ENCODE data around the gene SLC25A39. TPM values are rescaled to one million over a fixed set of nuclear protein-coding genes. Genes with fewer than 3 reads are reported as not detected.

The SLC25A39 gene
- total and polyA plus RNA-seq, 2 of the 13 experiments (the other 11 are each of a cell fraction or from before 2014, with no cell fraction given): 144 to 151 TPM

GRCh38 chr17:44280392-44280937 lies 44.2 kb downstream of the SLC25A39 start:
- ChIA-PET CTCF (ENCODE audit: low intra/inter-chr PET ratio, low total read pairs) (no interaction called here), POLR2A (interaction anchor here (0.6 to 1.9 kb wide), 14 partner anchors 13 to 80 kb away, joined by 3 to 13 read pairs (median 4); partner anchors contain the start of genes GRN, RUNDC3A, SLC25A39 and UBTF)
- TF ChIP-seq, protein P1, sequence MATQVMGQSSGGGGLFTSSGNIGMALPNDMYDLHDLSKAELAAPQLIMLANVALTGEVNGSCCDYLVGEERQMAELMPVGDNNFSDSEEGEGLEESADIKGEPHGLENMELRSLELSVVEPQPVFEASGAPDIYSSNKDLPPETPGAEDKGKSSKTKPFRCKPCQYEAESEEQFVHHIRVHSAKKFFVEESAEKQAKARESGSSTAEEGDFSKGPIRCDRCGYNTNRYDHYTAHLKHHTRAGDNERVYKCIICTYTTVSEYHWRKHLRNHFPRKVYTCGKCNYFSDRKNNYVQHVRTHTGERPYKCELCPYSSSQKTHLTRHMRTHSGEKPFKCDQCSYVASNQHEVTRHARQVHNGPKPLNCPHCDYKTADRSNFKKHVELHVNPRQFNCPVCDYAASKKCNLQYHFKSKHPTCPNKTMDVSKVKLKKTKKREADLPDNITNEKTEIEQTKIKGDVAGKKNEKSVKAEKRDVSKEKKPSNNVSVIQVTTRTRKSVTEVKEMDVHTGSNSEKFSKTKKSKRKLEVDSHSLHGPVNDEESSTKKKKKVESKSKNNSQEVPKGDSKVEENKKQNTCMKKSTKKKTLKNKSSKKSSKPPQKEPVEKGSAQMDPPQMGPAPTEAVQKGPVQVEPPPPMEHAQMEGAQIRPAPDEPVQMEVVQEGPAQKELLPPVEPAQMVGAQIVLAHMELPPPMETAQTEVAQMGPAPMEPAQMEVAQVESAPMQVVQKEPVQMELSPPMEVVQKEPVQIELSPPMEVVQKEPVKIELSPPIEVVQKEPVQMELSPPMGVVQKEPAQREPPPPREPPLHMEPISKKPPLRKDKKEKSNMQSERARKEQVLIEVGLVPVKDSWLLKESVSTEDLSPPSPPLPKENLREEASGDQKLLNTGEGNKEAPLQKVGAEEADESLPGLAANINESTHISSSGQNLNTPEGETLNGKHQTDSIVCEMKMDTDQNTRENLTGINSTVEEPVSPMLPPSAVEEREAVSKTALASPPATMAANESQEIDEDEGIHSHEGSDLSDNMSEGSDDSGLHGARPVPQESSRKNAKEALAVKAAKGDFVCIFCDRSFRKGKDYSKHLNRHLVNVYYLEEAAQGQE (IDR thresholded peaks at IDR 0.05; ENCODE audit: borderline replicate concordance in 1 of 2, low read depth in 1 of 2, low read length in 2 of 2): no peak
- TF ChIP-seq ZNF546 (CRISPR knock-in tag; conservative IDR thresholded peaks at IDR 0.05) (0 out of 2 replicates have a peak, but pooled peaks have one; percentile 26), NR2C2 (CRISPR knock-in tag; IDR thresholded peaks at IDR 0.05; ENCODE audit: borderline replicate concordance) (0 out of 2 replicates have a peak, but pooled peaks have one; percentile 30), KDM3A (CRISPR knock-in tag; IDR thresholded peaks at IDR 0.05; ENCODE audit: low read depth) (peak; percentile 9; the same call in 1 of the 2 replicates), KDM2A (CRISPR knock-in tag; IDR thresholded peaks at IDR 0.05; ENCODE audit: borderline replicate concordance, low read depth) (0 out of 2 replicates have a peak, but pooled peaks have one; percentile 2), IRF9 (CRISPR knock-in tag; IDR thresholded peaks at IDR 0.05; ENCODE audit: borderline replicate concordance) (no peak), TBX3 (IDR thresholded peaks at IDR 0.05; ENCODE audit: borderline replicate concordance) (0 out of 2 replicates have a peak, but pooled peaks have one; percentile 34), ZNF576 (CRISPR knock-in tag; IDR thresholded peaks at IDR 0.05) (peak; percentile 26; the same call in 1 of the 2 replicates), ZFY (CRISPR knock-in tag; IDR thresholded peaks at IDR 0.05) (peak; percentile 1; the same call in 1 of the 2 replicates), ZNF644 (CRISPR knock-in tag; IDR thresholded peaks at IDR 0.05; ENCODE audit: low read depth) (no peak), TEAD3 (CRISPR knock-in tag; optimal IDR thresholded peaks at IDR 0.05; ENCODE audit: borderline replicate concordance) (peak; percentile 22), IKZF5 (CRISPR knock-in tag; IDR thresholded peaks at IDR 0.05) (0 out of 2 replicates have a peak, but pooled peaks have one; percentile 9), ZNF724P (CRISPR knock-in tag; IDR thresholded peaks at IDR 0.05; ENCODE audit: borderline replicate concordance) (0 out of 2 replicates have a peak, but pooled peaks have one; percentile 8), SNAPC5 (CRISPR knock-in tag; IDR thresholded peaks at IDR 0.05; ENCODE audit: borderline replicate concordance) (no peak), ZNF510 (CRISPR knock-in tag; IDR thresholded peaks at IDR 0.05; ENCODE audit: low read depth) (no peak), ZMYM2 (CRISPR knock-in tag; IDR thresholded peaks at IDR 0.05) (peak; percentile 6; the same call in 1 of the 2 replicates)
- TF ChIP-seq, protein P2, sequence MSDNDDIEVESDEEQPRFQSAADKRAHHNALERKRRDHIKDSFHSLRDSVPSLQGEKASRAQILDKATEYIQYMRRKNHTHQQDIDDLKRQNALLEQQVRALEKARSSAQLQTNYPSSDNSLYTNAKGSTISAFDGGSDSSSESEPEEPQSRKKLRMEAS (IDR thresholded peaks at IDR 0.05): 0 out of 2 replicates have a peak, but pooled peaks have one; percentile 2

More at GRCh38 chr17:44280392-44280937, 44.2 kb downstream of the SLC25A39 start:
- intact Hi-C loops (cut with micrococcal nuclease; ENCODE audit: unreplicated experiment) (no loop called here), in situ Hi-C loops (cut with HindIII; ENCODE audit: extremely low pct_ligation_motif_present, low pct_unique_long_range_greater_than_20kb) (no loop called here)
- Histone ChIP-seq H3K4me3 (replicated peaks in 1 of 3; ENCODE audit: insufficient read depth in 1 of 3, low read depth in 2 of 3, low read length in 3 of 3) (peak overlapping the region; percentile 8 to 69 (median 41); a peak in 4 of 6 replicates), H2AFZ (ENCODE audit: low read length) (no peak overlapping the region), H3K9me3 (ENCODE audit: low read length) (no peaks in the 10 kb centered on the region), H3K36me3 (replicated peaks in 1 of 2; ENCODE audit: control insufficient read depth in 1 of 2, insufficient read depth in 2 of 2, low read length in 2 of 2) (no peaks in the 10 kb centered on the region), H3K4me2 (ENCODE audit: low read depth, low read length) (peak overlapping the region; percentile 78), H3K79me2 (ENCODE audit: insufficient read depth, low read length) (no peaks in the 10 kb centered on the region), H3K4me1 (ENCODE audit: insufficient read depth, low read length) (peaks cover 18% of the 10 kb centered on the region), H3K27me3 (ENCODE audit: control insufficient read depth in 1 of 2, insufficient read depth in 2 of 2, low read length in 2 of 2) (peaks cover 0 to 23% of the 10 kb centered on the region in 2 experiments; a peak in 4 of 5 replicates), H3K9ac (ENCODE audit: insufficient read depth, low read depth, low read length) (peak overlapping the region; percentile 46; the same call in 1 of the 2 replicates), H3K27ac (ENCODE audit: extremely low read length, insufficient read depth, low read length) (no peak overlapping the region), H4K20me1 (ENCODE audit: insufficient read depth, low read length) (no peaks in the 10 kb centered on the region)
- DNase-seq (ENCODE audit: low spot score): no peak
- FAIRE-seq: no peak
- no TSS peak for BruUV-seq (replicated peaks)
- ATAC-seq: peak; percentile 58
- WGBS (ENCODE audit: low lambda C conversion rate): 12% methylated on average over 12 of the region's 12 CpGs
